ENCODE measurements around the gene CC2D2B. TPM values are rescaled to one million over a fixed set of nuclear protein-coding genes. Genes with fewer than 3 reads are reported as not detected.
"Not testable (repeated sequence)": the region's sequence is repeated elsewhere in the genome, so short reads cannot be mapped to it uniquely, and the experiment has no call there.

The CC2D2B gene
- total RNA-seq, 3 donors from 2014 or later = 0.96 to 2.9 (median 2.0) TPM

DNA sequence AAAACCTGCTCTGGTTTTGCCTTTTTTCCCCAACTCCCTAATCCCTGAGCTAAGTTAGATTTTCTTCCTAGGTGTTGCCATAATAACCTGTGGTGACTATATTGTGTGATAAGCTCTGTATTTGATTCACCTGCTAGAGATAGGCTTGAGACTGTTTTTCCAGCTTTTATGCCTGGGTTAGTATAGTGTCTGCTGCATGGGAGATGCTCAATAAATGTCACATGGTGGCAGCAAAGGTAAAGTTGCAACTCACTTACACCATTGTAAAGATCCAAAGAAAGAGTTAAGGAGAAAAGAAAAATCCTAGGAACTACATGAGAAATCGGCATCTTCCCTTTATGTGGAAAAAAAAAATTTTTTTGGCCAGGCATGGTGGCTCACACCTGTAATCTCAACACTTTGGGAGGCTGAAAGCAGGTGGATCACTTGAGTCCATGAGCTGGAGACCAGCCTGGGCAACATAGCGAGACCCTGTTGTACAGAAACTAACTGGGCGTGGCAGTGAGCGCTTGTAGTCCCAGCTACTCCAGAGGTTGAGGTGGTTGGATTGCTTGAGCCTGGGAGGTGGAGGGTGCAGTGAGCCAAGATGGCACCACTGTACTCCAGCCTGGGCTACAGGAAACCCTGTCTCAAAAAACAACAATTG, 139.4 kb downstream of the CC2D2B start:
- no peak overlapping the region for H3K27ac ChIP-seq
- no peak overlapping the region for H3K4me3 ChIP-seq
- no peaks in the 10 kb centered on the region for H3K4me1 ChIP-seq
- no peaks in the 10 kb centered on the region for H3K27me3 ChIP-seq
- TF ChIP-seq, protein P1, sequence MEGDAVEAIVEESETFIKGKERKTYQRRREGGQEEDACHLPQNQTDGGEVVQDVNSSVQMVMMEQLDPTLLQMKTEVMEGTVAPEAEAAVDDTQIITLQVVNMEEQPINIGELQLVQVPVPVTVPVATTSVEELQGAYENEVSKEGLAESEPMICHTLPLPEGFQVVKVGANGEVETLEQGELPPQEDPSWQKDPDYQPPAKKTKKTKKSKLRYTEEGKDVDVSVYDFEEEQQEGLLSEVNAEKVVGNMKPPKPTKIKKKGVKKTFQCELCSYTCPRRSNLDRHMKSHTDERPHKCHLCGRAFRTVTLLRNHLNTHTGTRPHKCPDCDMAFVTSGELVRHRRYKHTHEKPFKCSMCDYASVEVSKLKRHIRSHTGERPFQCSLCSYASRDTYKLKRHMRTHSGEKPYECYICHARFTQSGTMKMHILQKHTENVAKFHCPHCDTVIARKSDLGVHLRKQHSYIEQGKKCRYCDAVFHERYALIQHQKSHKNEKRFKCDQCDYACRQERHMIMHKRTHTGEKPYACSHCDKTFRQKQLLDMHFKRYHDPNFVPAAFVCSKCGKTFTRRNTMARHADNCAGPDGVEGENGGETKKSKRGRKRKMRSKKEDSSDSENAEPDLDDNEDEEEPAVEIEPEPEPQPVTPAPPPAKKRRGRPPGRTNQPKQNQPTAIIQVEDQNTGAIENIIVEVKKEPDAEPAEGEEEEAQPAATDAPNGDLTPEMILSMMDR (IDR thresholded peaks at IDR 0.05) = no peak
- TF ChIP-seq POLR2AphosphoS5 (IDR thresholded peaks at IDR 0.05) = no peak
- H3K36me3 ChIP-seq = no peaks in the 10 kb centered on the region
- no peaks in the 10 kb centered on the region for H3K9me3 ChIP-seq
- DNase-seq (ENCODE audit: low spot score in 2 of 2) = no peak
- intact Hi-C loops (cut with DNase I; ENCODE audit: low total_unique reads) = no loop called here

DNA sequence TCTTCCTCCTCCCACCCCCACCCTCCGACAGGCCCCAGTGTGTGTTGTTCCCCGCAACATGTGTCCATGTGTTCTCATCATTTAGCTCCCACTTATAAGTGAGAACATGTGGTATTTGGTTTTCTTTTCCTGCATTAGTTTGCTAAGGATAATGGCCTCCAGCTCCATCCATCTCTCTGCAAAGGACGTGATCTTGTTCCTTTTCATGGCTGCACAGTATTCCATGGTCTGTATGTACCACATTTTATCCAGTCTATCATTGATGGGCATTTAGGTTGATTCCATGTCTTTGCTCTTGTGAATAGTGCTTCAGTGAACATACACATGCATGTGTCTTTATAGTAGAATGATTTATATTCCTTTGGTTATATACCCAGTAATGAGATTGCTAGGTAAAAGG, 140.2 kb downstream of the CC2D2B start:
- H3K9me3 ChIP-seq; H3K27ac ChIP-seq; H3K4me3 ChIP-seq; DNase-seq (ENCODE audit: low spot score in 2 of 2); H3K36me3 ChIP-seq; H3K4me1 ChIP-seq; H3K27me3 ChIP-seq; intact Hi-C loops (cut with DNase I; ENCODE audit: low total_unique reads): not testable (repeated sequence)

GRCh38 chr10:96049340-96049739, 141.6 kb downstream of the CC2D2B start:
- intact Hi-C loops (cut with DNase I; ENCODE audit: low total_unique reads) = no loop called here
- Histone ChIP-seq H3K9me3 (no peaks in the 10 kb centered on the region), H3K4me1 (no peaks in the 10 kb centered on the region), H3K4me3 (no peak overlapping the region), H3K36me3 (no peaks in the 10 kb centered on the region), H3K27ac (no peak overlapping the region), H3K27me3 (no peaks in the 10 kb centered on the region)
- no peak for DNase-seq (ENCODE audit: low spot score in 2 of 2)
- TF ChIP-seq POLR2A (IDR thresholded peaks at IDR 0.05) (no peak), POLR2AphosphoS5 (IDR thresholded peaks at IDR 0.05) (no peak)
- TF ChIP-seq, protein P1 (IDR thresholded peaks at IDR 0.05) = no peak

DNA sequence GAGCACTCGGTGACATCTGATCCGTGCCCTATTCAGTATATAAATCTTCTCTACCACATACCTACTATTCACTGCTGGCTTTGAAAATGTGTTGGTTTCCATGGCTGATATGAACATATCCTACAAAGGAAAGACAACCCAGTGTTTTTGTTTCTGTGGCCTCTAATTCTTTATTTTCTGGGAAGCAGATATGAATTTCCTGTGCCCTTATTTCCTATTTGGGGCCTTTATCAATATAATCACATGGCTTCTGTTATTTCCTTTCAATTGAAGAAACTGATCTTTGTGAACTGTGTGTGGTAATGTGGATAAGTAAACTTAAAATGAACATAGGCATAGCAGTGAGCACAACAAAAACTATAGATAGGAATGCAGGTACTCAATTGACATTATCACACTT, 146.2 kb downstream of the CC2D2B start:
- intact Hi-C loops (cut with DNase I; ENCODE audit: low total_unique reads) = no loop called here
- H3K27ac ChIP-seq = no peak overlapping the region
- H3K4me1 ChIP-seq = no peaks in the 10 kb centered on the region
- no peaks in the 10 kb centered on the region for H3K36me3 ChIP-seq
- DNase-seq (ENCODE audit: low spot score in 2 of 2) = no peak
- H3K27me3 ChIP-seq = no peaks in the 10 kb centered on the region
- TF ChIP-seq POLR2AphosphoS5 (IDR thresholded peaks at IDR 0.05) = no peak
- TF ChIP-seq, protein P1 (IDR thresholded peaks at IDR 0.05) = no peak
- no peak for TF ChIP-seq POLR2A (IDR thresholded peaks at IDR 0.05)
- no peaks in the 10 kb centered on the region for H3K9me3 ChIP-seq
- no peak overlapping the region for H3K4me3 ChIP-seq

- DNase-seq (ENCODE audit: low spot score in 2 of 2) = no peak
- Histone ChIP-seq H3K9me3 (no peaks in the 10 kb centered on the region), H3K27ac (no peak overlapping the region), H3K36me3 (no peaks in the 10 kb centered on the region), H3K27me3 (no peaks in the 10 kb centered on the region), H3K4me1 (no peaks in the 10 kb centered on the region), H3K4me3 (no peak overlapping the region)
- TF ChIP-seq POLR2A (IDR thresholded peaks at IDR 0.05) = no peak
- TF ChIP-seq, protein P1 (IDR thresholded peaks at IDR 0.05) = no peak
- no peak for TF ChIP-seq POLR2AphosphoS5 (IDR thresholded peaks at IDR 0.05)
- intact Hi-C loops (cut with DNase I; ENCODE audit: low total_unique reads) = loop anchor here (5.0 kb wide), 1 partner anchor 1841 kb away; no protein-coding TSS in a partner anchor
These were observed 149.0 kb downstream of the CC2D2B start for GRCh38 chr10:96056787-96057186.

GRCh38 chr10:96061232-96061631, 153.5 kb downstream of the CC2D2B start:
- intact Hi-C loops (cut with DNase I; ENCODE audit: low total_unique reads) = no loop called here

More at GRCh38 chr10:96061232-96061631, 153.5 kb downstream of the CC2D2B start:
- DNase-seq (ENCODE audit: low spot score in 2 of 2) = no peak
- TF ChIP-seq, protein P1 (IDR thresholded peaks at IDR 0.05) = no peak
- no peak for TF ChIP-seq POLR2A (IDR thresholded peaks at IDR 0.05)
- TF ChIP-seq POLR2AphosphoS5 (IDR thresholded peaks at IDR 0.05) = no peak
- H3K9me3 ChIP-seq = no peaks in the 10 kb centered on the region
- H3K27ac ChIP-seq = no peak overlapping the region
- no peak overlapping the region for H3K4me3 ChIP-seq
- no peaks in the 10 kb centered on the region for H3K4me1 ChIP-seq
- H3K27me3 ChIP-seq = no peaks in the 10 kb centered on the region
- no peaks in the 10 kb centered on the region for H3K36me3 ChIP-seq

Data from breast epithelium (tissue), 4 donors.